Neural cell (in vitro differentiated cells): Measurements from ENCODE around the gene RPL27A. TPM values are rescaled to one million over a fixed set of nuclear protein-coding genes. Genes with fewer than 3 reads are reported as not detected.

Source experiments
- H2AFZ ChIP-seq: fragments of 200-600, 300-800 bp; sonication (generic), shearing (Covaris generic); 2 replicates; pipeline ENCODE4 v1.6.0; 2014; ENCODE audit warnings: low read depth, mild to moderate bottlenecking, antibody characterized with exemption, low read length, moderate library complexity
- H3F3A ChIP-seq: fragments of 200-600 bp; shearing (Covaris generic); 2 replicates; pipeline ENCODE4 v1.6.1; 2016; ENCODE audit warnings: mild to moderate bottlenecking, moderate library complexity, mixed read lengths, antibody characterized with exemption, low read length; ENCODE audit not compliant: insufficient read depth, poor library complexity, severe bottlenecking
- H3K27ac ChIP-seq: fragments of 200-600, 300-800 bp; sonication (generic), shearing (Covaris generic); 2 replicates; pipeline ENCODE4 v1.5.1; 2014; ENCODE audit warnings: mild to moderate bottlenecking, low read length, moderate library complexity
- H3K27me3 ChIP-seq: fragments of 300-800, 200-600 bp; sonication (generic), shearing (Covaris generic); 2 replicates; pipeline ENCODE4 v1.6.0; 2014; ENCODE audit warnings: mild to moderate bottlenecking, low read depth, low read length, moderate library complexity; ENCODE audit not compliant: insufficient read depth
- H3K36me3 ChIP-seq: fragments of 300-800, 200-600 bp; sonication (generic), shearing (Covaris generic); 2 replicates; pipeline ENCODE4 v1.5.1; 2014; ENCODE audit warnings: mild to moderate bottlenecking, antibody characterized with exemption, low read length, moderate library complexity; ENCODE audit not compliant: insufficient read depth
- H3K4me2 ChIP-seq: fragments of 300-800, 200-600 bp; sonication (generic), shearing (Covaris generic); 2 replicates; pipeline ENCODE4 v1.6.0; 2014; ENCODE audit warnings: mild to moderate bottlenecking, low read length
- H3K4me3 ChIP-seq: fragments of 300-800, 200-600 bp; sonication (generic), shearing (Covaris generic); 2 replicates; pipeline ENCODE4 v1.5.1; 2014; ENCODE audit warnings: mild to moderate bottlenecking, low read length, moderate library complexity
- H3K79me2 ChIP-seq: fragments of 200-600 bp; shearing (Covaris generic); replicated peaks from 2 replicates; pipeline ENCODE4 v1.6.0; 2014; ENCODE audit warnings: mild to moderate bottlenecking, low read length, moderate library complexity; ENCODE audit not compliant: insufficient read depth
- H3K9ac ChIP-seq: fragments of 300-800, 200-600 bp; sonication (generic), shearing (Covaris generic); 2 replicates; pipeline ENCODE4 v1.6.1; 2016; ENCODE audit warnings: mild to moderate bottlenecking, low read length, mixed read lengths
- H3K9me2 ChIP-seq: fragments of 200-600 bp; shearing (Covaris generic); 2 replicates; pipeline ENCODE4 v1.6.1; 2016; ENCODE audit warnings: mild to moderate bottlenecking, low read length, mixed read lengths; ENCODE audit not compliant: insufficient read depth
- H3K9me3 ChIP-seq: fragments of 200-600, 300-800 bp; sonication (generic), shearing (Covaris generic); 2 replicates; pipeline ENCODE4 v1.6.1; 2016; ENCODE audit warnings: mild to moderate bottlenecking, mixed run types, low read length, moderate library complexity, mixed read lengths
- H4K20me1 ChIP-seq: fragments of 200-600 bp; shearing (Covaris generic); 2 replicates; pipeline ENCODE4 v1.6.1; 2016; ENCODE audit warnings: mild to moderate bottlenecking, mixed run types; ENCODE audit not compliant: insufficient read depth
- CTCF ChIP-seq: fragments of 450-650 bp; IDR thresholded peaks from 2 replicates; pipeline ENCODE4 v1.5.1; 2014; ENCODE audit warnings: antibody characterized with exemption, mild to moderate bottlenecking, moderate library complexity; ENCODE audit not compliant: poor library complexity, severe bottlenecking
- EP300 ChIP-seq: fragments of 450-650 bp; conservative IDR thresholded peaks from 2 replicates; pipeline ENCODE4 v1.6.1; 2014; ENCODE audit warnings: antibody characterized with exemption, mild to moderate bottlenecking, moderate library complexity; ENCODE audit not compliant: poor library complexity, severe bottlenecking
- EZH2 ChIP-seq: fragments of 200-600, 300-800 bp; shearing (Covaris generic), sonication (generic); IDR thresholded peaks from 2 replicates; pipeline ENCODE4 v1.6.1; 2014; ENCODE audit warnings: antibody characterized with exemption, low read length, borderline replicate concordance, mild to moderate bottlenecking; ENCODE audit not compliant: insufficient read depth, poor library complexity, severe bottlenecking
- MXI1 ChIP-seq: fragments of 450-650 bp; conservative IDR thresholded peaks from 2 replicates; pipeline ENCODE4 v1.6.1; 2014; ENCODE audit warnings: antibody characterized with exemption, mild to moderate bottlenecking; ENCODE audit not compliant: poor library complexity, severe bottlenecking
- POLR2AphosphoS5 ChIP-seq: IDR thresholded peaks from 2 replicates; pipeline ENCODE4 v1.6.1; 2012
- RAD21 ChIP-seq: fragments of 450-650 bp; conservative IDR thresholded peaks from 2 replicates; pipeline ENCODE4 v1.6.1; 2014; ENCODE audit warnings: antibody characterized with exemption, mild to moderate bottlenecking, moderate library complexity
- REST ChIP-seq: IDR thresholded peaks from 2 replicates; pipeline ENCODE4 v1.6.1; 2012; ENCODE audit warnings: borderline replicate concordance
- SMC3 ChIP-seq: fragments of 450-650 bp; conservative IDR thresholded peaks from 2 replicates; pipeline ENCODE4 v1.6.1; 2014; ENCODE audit warnings: antibody characterized with exemption, mild to moderate bottlenecking, moderate library complexity; ENCODE audit not compliant: poor library complexity
- TAF1 ChIP-seq: IDR thresholded peaks from 2 replicates; pipeline ENCODE4 v1.6.1; 2012; ENCODE audit warnings: low read depth
- polyA plus RNA-seq: library from polyadenylated mRNA; depleted of rRNA; stranded (reverse); fragments of >200 nt; gene quantifications from 2 replicates; pipeline ENCODE4 v1.2.3, GENCODE V29; 2014

RPL27A gene
- polyA plus RNA-seq, 1 donor from 2014 or later = 700 TPM

- Histone ChIP-seq H4K20me1 (no peaks in the 10 kb centered on the region), H3K27ac (no peak overlapping the region), H3K79me2 (no peaks in the 10 kb centered on the region), H3K9ac (no peak overlapping the region), H3K36me3 (no peaks in the 10 kb centered on the region), H3K27me3 (no peaks in the 10 kb centered on the region), H3K4me3 (no peak overlapping the region), H2AFZ (no peak overlapping the region), H3K9me2 (no peaks in the 10 kb centered on the region), H3K9me3 (no peaks in the 10 kb centered on the region), H3K4me2 (no peak overlapping the region), H3F3A (no peaks in the 10 kb centered on the region)
- TF ChIP-seq RAD21 (no peak), TAF1 (no peak), CTCF (no peak), REST (no peak), EP300 (no peak), EZH2 (no peak), POLR2AphosphoS5 (no peak), SMC3 (no peak), MXI1 (no peak)
Observed at GRCh38 chr11:8701891-8702597, 19.5 kb downstream of the RPL27A start.

- no peaks in the 10 kb centered on the region for H3K9me2 ChIP-seq
- no peak overlapping the region for H2AFZ ChIP-seq
- no peaks in the 10 kb centered on the region for H3K36me3 ChIP-seq
- H3K4me2 ChIP-seq = no peak overlapping the region
- no peaks in the 10 kb centered on the region for H4K20me1 ChIP-seq
- H3K79me2 ChIP-seq = no peaks in the 10 kb centered on the region
- no peaks in the 10 kb centered on the region for H3F3A ChIP-seq
- H3K9ac ChIP-seq = no peak overlapping the region
- H3K27me3 ChIP-seq = no peaks in the 10 kb centered on the region
- H3K4me3 ChIP-seq = no peak overlapping the region
- H3K27ac ChIP-seq = no peak overlapping the region
- H3K9me3 ChIP-seq = no peaks in the 10 kb centered on the region
- TF ChIP-seq TAF1 (no peak), CTCF (no peak), EP300 (no peak), SMC3 (no peak), RAD21 (no peak), MXI1 (no peak), POLR2AphosphoS5 (no peak), REST (no peak), EZH2 (no peak)
Observed at GRCh38 chr11:8702598-8702915, 20.0 kb downstream of the RPL27A start.
